ENCODE measurements around the gene SIAH2. TPM values are rescaled to one million over a fixed set of nuclear protein-coding genes. Genes with fewer than 3 reads are reported as not detected.

The SIAH2 gene, protein sequence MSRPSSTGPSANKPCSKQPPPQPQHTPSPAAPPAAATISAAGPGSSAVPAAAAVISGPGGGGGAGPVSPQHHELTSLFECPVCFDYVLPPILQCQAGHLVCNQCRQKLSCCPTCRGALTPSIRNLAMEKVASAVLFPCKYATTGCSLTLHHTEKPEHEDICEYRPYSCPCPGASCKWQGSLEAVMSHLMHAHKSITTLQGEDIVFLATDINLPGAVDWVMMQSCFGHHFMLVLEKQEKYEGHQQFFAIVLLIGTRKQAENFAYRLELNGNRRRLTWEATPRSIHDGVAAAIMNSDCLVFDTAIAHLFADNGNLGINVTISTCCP
- 20.5 and 33.1 TPM in 2 replicates for total RNA-seq

DNA sequence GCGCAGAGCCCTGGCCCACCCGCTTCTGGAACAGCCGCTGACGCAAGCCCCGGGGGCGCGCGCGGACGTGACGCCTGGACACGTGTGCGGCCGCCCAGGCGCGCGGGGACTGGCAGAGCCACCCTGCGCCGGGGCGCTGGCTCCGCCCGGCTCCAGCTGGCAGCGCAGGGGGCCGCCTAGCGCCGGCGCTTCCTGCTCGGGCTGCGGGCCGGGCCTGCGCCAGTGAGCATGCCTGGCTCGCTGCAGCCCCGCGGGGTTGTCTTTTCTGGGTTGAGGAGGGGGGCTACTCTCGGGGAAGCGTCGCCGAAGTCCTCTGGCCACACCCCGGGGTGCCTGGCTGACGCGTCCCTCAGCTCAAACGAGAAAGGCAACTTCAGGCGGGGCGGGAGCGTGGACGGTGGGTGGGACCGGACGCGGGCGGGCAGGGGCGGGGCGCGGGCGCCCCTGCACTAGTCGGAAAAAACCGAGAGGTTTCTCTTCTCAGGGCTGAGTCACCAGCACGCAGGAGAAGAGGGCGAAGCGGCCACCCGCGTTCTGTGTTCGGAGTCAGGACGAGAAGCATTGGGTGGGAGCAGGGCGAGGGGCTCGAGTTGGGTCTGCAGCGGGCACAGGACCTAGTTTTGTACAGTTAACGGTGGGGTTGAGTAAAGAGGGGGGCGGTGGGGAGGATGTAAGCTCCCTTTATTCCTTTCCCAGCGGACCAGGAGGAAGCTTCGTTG is at the start of gene SIAH2:
Gene SIAH2 (minus strand): TSS at position 48 of the 719 bp plus-strand sequence. CDS start 320 bp downstream, outside the sequence.

DNA sequence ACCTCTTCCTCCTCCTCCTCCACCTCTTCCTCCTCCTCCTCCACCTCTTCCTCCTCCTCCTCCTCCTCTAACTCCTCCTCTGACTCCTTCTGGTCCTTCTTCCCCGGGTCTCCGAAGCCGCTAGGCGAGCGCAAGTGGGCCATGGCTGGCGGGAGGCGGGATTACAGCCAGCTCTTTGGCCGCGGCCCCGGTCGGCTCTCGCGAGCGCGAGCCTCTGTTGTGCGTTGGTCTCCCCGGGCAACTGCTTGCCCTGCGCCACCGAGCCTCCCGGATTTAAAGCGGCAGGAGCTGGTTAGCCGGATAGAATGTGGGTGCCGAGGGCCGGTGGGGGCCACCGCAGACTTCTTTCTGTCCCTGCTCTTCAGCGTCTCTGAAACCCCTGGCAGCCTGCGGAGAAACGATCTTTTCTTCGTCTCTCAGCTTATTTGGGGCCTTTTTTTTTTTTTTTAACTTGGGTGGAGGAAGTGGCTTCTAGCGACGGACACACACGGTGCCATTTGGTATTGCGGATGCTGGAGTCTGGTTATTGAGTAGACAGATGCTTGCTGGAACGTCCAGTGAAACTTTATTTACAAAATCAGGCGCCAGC is 59.1 kb downstream of the SIAH2 start, which contains the start of gene ERICH6:
Gene ERICH6 (minus strand): TSS at position 165 of the 589 bp plus-strand sequence. CDS start 22 bp downstream, at position 143.

Other genes with a start within 250 kb of the SIAH2 start
- 133 and 232 TPM in 2 replicates for gene SERP1, start 216.7 kb downstream of the SIAH2 start, total RNA-seq
- 215 and 278 TPM in 2 replicates for gene EIF2A, start 216.4 kb downstream of the SIAH2 start, total RNA-seq
- gene SELENOT, start 159.8 kb downstream of the SIAH2 start, total RNA-seq = 104 and 197 TPM in 2 replicates
- gene ERICH6, start 59.2 kb downstream of the SIAH2 start, total RNA-seq = 0.15 and 0.17 TPM in 2 replicates
- not detected in 2 replicates for gene MINDY4B, start 142.3 kb upstream of the SIAH2 start, total RNA-seq
- gene CLRN1, start 209.6 kb upstream of the SIAH2 start, total RNA-seq = not detected in 2 replicates